ENCODE measurements around the gene PSMG3.

PSMG3 gene

DNA sequence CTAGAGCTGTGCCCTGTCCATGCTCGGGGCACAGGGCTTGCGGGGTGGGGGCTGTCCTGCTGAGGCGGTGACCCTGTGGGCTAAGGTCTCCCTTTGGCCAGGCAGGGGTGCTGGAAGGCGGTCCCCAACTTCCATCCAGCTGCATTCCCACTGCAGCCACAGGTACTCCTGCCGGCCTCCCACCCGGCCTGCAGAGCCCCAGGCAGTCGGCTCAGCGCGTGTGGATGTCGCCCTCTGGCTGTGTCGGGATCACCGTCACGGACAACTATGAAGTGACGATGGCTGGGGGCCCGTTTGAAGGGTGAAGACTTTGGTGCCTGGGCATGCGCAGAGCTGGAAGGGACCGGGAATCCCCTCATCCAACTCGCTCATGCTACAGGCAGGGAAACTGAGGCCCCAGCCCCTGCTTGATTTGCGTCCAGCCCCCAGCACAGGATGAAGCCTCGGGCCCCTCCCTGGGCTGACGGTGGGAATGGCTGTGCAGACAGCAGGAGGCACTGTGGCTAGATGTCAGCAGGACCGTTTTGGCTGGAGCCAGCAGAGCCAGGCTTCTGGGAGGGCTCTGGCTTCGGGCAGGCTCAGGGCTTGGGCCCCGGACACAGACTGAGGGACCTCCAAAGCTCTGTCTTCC lies 11.5 kb downstream of the PSMG3 start:
- no peak for DNase-seq (ENCODE audit: low read depth)

- DNase-seq (ENCODE audit: low read depth) = no peak
Observed at GRCh38 chr7:1557771-1558170, 12.1 kb downstream of the PSMG3 start.

- no peak for DNase-seq (ENCODE audit: low read depth)
Observed at GRCh38 chr7:1557006-1557405, 12.8 kb downstream of the PSMG3 start.

DNA sequence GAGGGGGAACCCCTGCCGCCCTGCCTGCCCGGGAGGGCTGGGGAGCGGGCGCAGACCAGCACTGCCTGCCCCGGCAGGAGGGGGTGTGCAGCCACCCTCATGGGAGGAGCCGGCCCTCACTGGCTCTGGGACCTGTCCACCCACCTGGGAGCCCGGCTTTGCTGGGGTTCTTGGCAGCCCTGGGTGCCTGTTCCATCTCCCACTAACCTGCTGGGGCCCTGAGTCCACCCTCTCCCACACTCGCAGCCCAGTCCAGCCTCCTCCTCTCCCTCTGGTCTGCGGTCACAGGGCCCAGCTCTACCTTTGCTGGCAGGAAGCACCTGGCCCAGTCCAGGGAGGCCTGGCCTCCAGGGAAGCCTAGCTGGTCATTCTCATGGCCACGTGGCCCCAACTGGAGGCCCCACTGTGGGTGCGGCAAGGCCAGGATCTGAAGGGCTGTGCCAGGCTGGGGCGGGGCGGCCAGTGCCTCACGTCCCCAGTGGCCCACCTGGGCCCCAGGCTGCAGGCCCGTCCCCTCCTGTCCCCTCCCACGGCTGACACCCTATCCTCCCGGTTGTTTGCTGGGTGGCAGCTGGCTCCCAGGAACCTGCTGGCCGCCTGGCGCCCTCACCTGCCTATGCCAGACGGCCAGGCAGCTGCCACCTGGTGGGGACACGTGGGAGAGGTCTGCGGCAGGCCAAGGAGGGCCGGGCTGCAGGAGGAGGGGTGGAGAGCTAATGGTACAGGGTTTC lies 13.9 kb downstream of the PSMG3 start, which contains the start of gene TMEM184A:
TMEM184A (minus strand) TSS at position 393 of the 731 bp plus-strand sequence. CDS start 721 bp downstream, outside the sequence.
- no peak for DNase-seq (ENCODE audit: low read depth)

- no peak for DNase-seq (ENCODE audit: low read depth)
Observed at GRCh38 chr7:1555046-1555812, 14.6 kb downstream of the PSMG3 start.

- DNase-seq (ENCODE audit: low read depth) = no peak
Observed at GRCh38 chr7:1554333-1555045, 15.3 kb downstream of the PSMG3 start.

DNA sequence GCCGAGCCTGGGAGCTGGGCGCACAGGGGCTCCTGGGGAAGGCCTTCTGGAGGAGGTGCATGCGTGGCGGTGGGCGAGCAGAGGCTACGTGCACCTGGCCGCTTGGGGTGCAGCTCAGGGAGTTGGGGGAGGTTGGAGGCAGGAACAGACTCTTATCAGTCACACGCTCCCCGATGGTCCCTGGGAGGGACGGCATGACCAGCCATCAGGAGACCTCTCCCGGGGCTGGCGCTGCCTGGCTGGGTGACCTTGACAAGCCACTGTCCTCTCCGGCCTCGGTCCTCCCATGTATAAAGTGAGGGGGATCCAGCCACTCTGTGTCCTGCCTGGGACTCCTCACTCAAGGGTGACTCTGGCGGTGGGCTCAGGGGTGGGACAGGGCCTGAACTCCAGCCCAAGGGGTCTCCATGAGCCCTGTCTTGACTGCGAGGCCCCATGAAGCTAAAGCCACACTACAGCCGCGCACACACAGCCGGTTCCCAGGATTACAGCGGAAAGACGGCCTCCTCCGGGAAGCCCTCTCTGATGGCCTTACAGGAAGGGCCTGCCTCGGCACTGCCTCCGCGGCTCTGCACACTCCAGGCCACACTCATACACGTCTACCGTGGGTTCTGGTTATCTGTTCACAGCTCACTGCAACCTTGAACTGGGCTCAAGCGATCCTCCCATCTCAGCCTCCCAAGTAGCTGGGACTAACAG lies 16.2 kb downstream of the PSMG3 start:
- DNase-seq (ENCODE audit: low read depth) = no peak

DNA sequence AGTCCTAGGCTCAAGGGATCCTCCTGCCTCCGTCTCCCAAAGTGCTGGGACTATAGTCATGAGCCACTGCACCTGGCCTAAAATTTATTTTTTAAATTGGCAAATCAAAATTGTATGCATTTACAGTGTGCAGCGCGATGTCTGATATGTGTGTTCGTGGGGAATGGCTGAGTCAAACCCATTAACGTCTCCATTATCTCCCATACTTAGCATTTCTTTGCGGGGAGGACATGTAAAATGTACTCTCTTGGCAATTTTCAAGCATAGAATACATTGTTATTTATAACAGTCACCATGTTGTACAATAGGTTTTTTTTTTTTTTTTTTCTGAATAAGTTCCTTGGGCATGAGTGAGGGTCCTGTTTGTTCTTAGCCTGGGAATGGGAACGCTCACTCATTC lies 17.6 kb downstream of the PSMG3 start:
- no peak for DNase-seq (ENCODE audit: low read depth)

DNA sequence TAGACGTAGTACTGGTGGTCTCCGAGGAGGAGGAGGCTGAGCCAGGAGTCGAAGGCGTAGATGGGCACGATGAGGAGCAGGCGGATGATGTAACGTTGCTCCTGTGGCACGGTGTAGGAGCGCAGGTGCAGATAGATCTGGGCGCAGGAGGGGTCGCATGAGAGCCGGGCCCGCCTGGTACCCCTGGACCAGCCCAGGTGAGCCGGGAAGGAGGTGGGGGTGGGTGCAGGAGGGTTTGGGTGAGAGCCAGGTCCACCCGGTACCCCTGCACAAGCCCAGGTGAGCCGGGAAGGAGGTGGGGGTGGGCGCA lies 19.0 kb downstream of the PSMG3 start:
- DNase-seq (ENCODE audit: low read depth) = no peak

DNA sequence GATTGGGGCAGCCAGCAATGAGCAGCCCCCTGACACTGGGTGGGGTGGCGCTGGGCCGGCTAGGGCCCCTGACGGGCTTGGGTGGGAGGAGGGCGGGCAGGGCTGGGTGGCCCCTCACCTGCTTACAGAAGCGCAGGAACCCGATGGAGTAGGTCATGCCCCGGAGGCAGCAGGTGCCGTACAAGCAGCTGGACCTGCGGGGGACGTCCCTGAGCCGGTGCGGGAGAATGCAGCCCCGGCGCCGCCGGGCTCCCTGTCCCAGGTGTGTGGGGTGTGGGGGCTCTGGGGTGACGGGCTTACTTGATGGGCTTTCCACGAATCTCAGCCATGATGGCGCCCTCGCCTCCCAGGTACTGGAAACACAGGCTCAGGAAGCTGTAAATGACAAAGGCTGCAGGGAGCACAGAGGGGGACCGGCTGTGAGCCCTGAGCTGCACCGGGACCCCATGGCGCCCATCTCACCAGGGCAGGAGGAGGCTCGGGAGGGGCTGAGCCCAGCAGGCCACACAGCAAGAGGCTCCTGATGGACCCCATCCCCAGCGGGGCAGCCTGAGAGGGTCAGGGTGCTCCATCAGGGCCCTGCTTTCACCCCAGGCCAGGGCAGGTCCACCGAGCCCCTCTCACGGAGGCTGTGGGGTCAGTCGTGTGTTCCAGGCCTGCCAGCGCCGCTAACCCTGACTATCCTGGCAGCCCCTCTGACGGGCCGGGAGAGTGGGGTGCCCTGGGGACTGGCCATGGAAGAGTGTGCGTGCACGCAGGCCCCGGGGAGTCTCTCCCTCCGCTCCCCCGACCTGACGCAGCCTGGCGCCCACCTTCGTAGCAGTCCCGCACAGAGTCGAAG lies 19.6 kb downstream of the PSMG3 start:
- DNase-seq (ENCODE audit: low read depth) = no peak

GRCh38 chr7:1549357-1550004 lies 20.4 kb downstream of the PSMG3 start:
- DNase-seq (ENCODE audit: low read depth) = no peak

GRCh38 chr7:1548944-1549343 lies 20.9 kb downstream of the PSMG3 start:
- no peak for DNase-seq (ENCODE audit: low read depth)

- DNase-seq (ENCODE audit: low read depth) = no peak
Observed at GRCh38 chr7:1548438-1548831, 21.4 kb downstream of the PSMG3 start.

- DNase-seq (ENCODE audit: low read depth) = no peak
Observed at GRCh38 chr7:1547777-1548437, 21.9 kb downstream of the PSMG3 start.

GRCh38 chr7:1546909-1547776 lies 22.7 kb downstream of the PSMG3 start:
- no peak for DNase-seq (ENCODE audit: low read depth)

- DNase-seq (ENCODE audit: low read depth) = no peak
Observed at GRCh38 chr7:1546274-1546908, 23.4 kb downstream of the PSMG3 start.

DNA sequence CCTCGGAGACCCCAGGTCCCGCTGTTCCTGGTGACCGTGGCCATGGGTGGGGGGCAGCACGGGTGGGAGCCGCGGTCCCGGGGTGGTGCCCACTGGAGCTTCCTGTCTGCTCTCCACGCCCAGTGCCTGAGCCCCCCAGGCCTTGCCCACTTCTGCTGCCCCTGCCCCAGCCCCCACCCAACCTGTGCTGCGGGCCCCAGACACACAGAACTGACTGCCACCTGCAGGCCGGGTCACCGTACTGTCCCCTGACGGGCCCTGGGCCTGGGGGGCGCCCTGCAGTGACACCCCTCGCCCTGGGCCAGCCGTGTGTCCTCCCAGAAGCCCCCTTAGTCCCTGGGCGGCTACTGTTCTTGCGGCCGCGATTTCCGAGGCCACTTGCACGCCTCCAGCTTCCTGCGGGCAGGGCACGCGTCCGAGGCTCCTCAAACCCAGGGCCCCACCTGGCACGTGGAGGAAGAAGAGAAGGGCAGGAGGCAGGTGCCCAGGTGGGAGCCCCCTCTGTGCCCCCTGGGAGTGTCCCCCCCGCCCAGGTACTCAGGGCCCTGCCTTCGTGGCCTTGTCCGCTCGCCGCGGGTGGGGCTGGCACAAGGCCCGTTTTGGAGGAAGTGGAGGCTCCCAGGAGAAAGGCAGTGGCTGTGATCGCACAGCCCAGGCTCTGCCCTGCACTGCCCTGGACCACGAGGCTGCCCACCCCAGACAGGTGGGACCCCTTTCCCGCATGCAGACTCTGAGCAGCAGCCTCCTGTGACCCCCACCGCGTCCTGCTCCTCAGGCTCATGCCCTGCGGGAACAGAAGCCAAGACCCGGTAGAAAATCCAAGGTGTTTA lies 24.2 kb downstream of the PSMG3 start:
- DNase-seq (ENCODE audit: low read depth) = no peak

All from stimulated activated CD8-positive, alpha-beta memory T cell treated with anti-CD3 and anti-CD28 coated beads, Interleukin-4, amount 100 ng/mL, for 24 hours (primary cell).